Erythroblast (primary cell): ENCODE measurements around the gene HEATR5B.

Source experiments
- GATA1 ChIP-seq: IDR thresholded peaks from 2 replicates; pipeline ENCODE4 v1.6.1; 2011; ENCODE audit warnings: low read depth, mild to moderate bottlenecking, control low read depth, low read length, moderate library complexity
- POLR2A ChIP-seq: IDR thresholded peaks from 2 replicates; pipeline ENCODE4 v1.6.1; 2011; ENCODE audit warnings: mild to moderate bottlenecking, low read length

DNA sequence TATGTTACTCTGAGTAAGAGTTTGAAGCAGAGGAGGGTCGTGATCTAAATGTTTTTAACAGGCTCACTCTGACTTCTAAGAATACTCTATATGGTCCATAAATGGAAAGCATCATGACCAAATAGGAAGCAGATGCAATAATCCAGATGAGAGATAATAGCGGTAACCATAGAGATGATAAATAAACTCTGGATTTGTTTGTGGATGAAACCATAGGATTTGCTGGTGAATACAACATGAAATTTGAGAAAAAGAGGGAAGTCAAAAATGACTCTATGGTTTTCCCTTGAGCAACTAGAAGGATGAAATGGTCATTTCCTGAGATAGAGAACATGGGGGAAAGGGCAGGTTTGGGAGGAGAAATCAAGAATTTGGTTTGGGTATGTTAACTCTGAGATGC is 3.9 kb downstream of the HEATR5B start:
- TF ChIP-seq POLR2A (no peak), GATA1 (no peak)
